Ishikawa (cell line): ENCODE data around the gene EFNA5.

Source experiments
- CEBPB ChIP-seq: IDR thresholded peaks from 2 replicates; pipeline ENCODE4 v1.6.1; 2012
- CREB1 ChIP-seq: IDR thresholded peaks from 2 replicates; pipeline ENCODE4 v1.6.1; 2012; ENCODE audit warnings: low read depth
- EGR1 ChIP-seq: IDR thresholded peaks from 2 replicates; pipeline ENCODE4 v1.6.1; 2012
- EP300 ChIP-seq: IDR thresholded peaks from 2 replicates; pipeline ENCODE4 v1.6.1; 2012; ENCODE audit warnings: borderline replicate concordance
- FOXM1 ChIP-seq: IDR thresholded peaks from 2 replicates; pipeline ENCODE4 v1.6.1; 2012; ENCODE audit warnings: low read depth, borderline replicate concordance
- MAX ChIP-seq: IDR thresholded peaks from 2 replicates; pipeline ENCODE4 v1.6.1; 2012
- NFIC ChIP-seq: IDR thresholded peaks from 2 replicates; pipeline ENCODE4 v1.6.1; 2012
- RAD21 ChIP-seq: IDR thresholded peaks from 2 replicates; pipeline ENCODE4 v1.6.1; 2012; ENCODE audit warnings: low read depth
- REST ChIP-seq: IDR thresholded peaks from 2 replicates; pipeline ENCODE4 v1.6.1; 2012; ENCODE audit warnings: low read depth, mild to moderate bottlenecking
- TAF1 ChIP-seq: IDR thresholded peaks from 2 replicates; pipeline ENCODE4 v1.6.1; 2012; ENCODE audit warnings: low read depth, mild to moderate bottlenecking
- TCF12 ChIP-seq: IDR thresholded peaks from 2 replicates; pipeline ENCODE4 v1.6.1; 2012; ENCODE audit warnings: low read depth
- TEAD4 ChIP-seq: IDR thresholded peaks from 2 replicates; pipeline ENCODE4 v1.6.1; 2012
- USF1 ChIP-seq: IDR thresholded peaks from 2 replicates; pipeline ENCODE4 v1.6.1; 2012
- YY1 ChIP-seq: IDR thresholded peaks from 2 replicates; pipeline ENCODE4 v1.6.1; 2012; ENCODE audit warnings: low read depth
- ZBTB7A ChIP-seq: IDR thresholded peaks from 2 replicates; pipeline ENCODE4 v1.6.1; 2012; ENCODE audit warnings: low read depth

The EFNA5 gene

GRCh38 chr5:107364443-107365319 is 306.1 kb downstream of the EFNA5 start:
- TF ChIP-seq CREB1 (no peak), TEAD4 (no peak), EP300 (no peak)

GRCh38 chr5:107363768-107364167 is 307.0 kb downstream of the EFNA5 start:
- no peak for TF ChIP-seq TCF12
- no peak for TF ChIP-seq FOXM1
- no peak for TF ChIP-seq CEBPB
- no peak for TF ChIP-seq TAF1
- no peak for TF ChIP-seq REST
- no peak for TF ChIP-seq RAD21
- TF ChIP-seq TEAD4 = no peak
- TF ChIP-seq NFIC = no peak
- no peak for TF ChIP-seq ZBTB7A
- TF ChIP-seq MAX = no peak
- TF ChIP-seq YY1 = no peak

GRCh38 chr5:107361945-107362344 is 308.8 kb downstream of the EFNA5 start:
- no peak for TF ChIP-seq USF1
- no peak for TF ChIP-seq FOXM1
- TF ChIP-seq TEAD4 = no peak
- TF ChIP-seq TAF1 = no peak
- TF ChIP-seq EGR1 = no peak
- no peak for TF ChIP-seq CEBPB
- TF ChIP-seq REST = no peak
- no peak for TF ChIP-seq NFIC
- TF ChIP-seq RAD21 = no peak
- TF ChIP-seq CREB1 = no peak
- TF ChIP-seq EP300 = no peak
- TF ChIP-seq YY1 = no peak
- no peak for TF ChIP-seq TCF12
- no peak for TF ChIP-seq MAX
- no peak for TF ChIP-seq ZBTB7A

- no peak for TF ChIP-seq TEAD4
- no peak for TF ChIP-seq MAX
- TF ChIP-seq USF1 = no peak
- TF ChIP-seq YY1 = no peak
- TF ChIP-seq EP300 = no peak
- TF ChIP-seq CEBPB = no peak
- no peak for TF ChIP-seq NFIC
- no peak for TF ChIP-seq TCF12
- TF ChIP-seq ZBTB7A = no peak
- no peak for TF ChIP-seq TAF1
- TF ChIP-seq CREB1 = no peak
Observed at GRCh38 chr5:107359916-107360234, 310.9 kb downstream of the EFNA5 start.

- no peak for TF ChIP-seq REST
- no peak for TF ChIP-seq EGR1
- no peak for TF ChIP-seq MAX
- TF ChIP-seq TEAD4 = no peak
- no peak for TF ChIP-seq ZBTB7A
- no peak for TF ChIP-seq YY1
- no peak for TF ChIP-seq CEBPB
- TF ChIP-seq NFIC = no peak
- no peak for TF ChIP-seq USF1
- TF ChIP-seq TAF1 = no peak
- no peak for TF ChIP-seq CREB1
- no peak for TF ChIP-seq FOXM1
- no peak for TF ChIP-seq EP300
- TF ChIP-seq TCF12 = no peak
- TF ChIP-seq RAD21 = no peak
Observed at GRCh38 chr5:107359033-107359915, 311.5 kb downstream of the EFNA5 start.
